HEK293T (cell line): Measurements from ENCODE around the gene TRPM2.

Source experiments
- CTCF ChIA-PET: fragments of 350-600 bp; formaldehyde crosslinking; extraction: SDS; loops from one replicate; lab custom pipeline; 2021; ENCODE audit warnings: antibody characterized with exemption, inconsistent platforms; lab: Yijun Ruan, JAX
- POLR2A ChIA-PET: fragments of 350-600 bp; formaldehyde crosslinking; extraction: SDS; loops from one replicate; lab custom pipeline; 2020; ENCODE audit warnings: antibody characterized with exemption, inconsistent platforms; lab: Yijun Ruan, JAX
- DNase-seq: peaks from one replicate; pipeline ENCODE4 v3.0.0; 2012; ENCODE audit warnings: mixed read lengths; ENCODE audit errors: extremely low spot score
- ARNT ChIP-seq: fragments of 450-650 bp; IDR thresholded peaks from 2 replicates; pipeline ENCODE4 v1.6.1; 2017; ENCODE audit warnings: mild to moderate bottlenecking
- BHLHE40 ChIP-seq: fragments of 450-650 bp; IDR thresholded peaks from 2 replicates; pipeline ENCODE4 v1.6.1; 2016; ENCODE audit warnings: mild to moderate bottlenecking, moderate library complexity, borderline replicate concordance
- CTBP1 ChIP-seq: fragments of 450-650 bp; IDR thresholded peaks from 2 replicates; pipeline ENCODE4 v1.6.1; 2016; ENCODE audit warnings: borderline replicate concordance
- ELF4 ChIP-seq: fragments of 450-650 bp; IDR thresholded peaks from 2 replicates; pipeline ENCODE4 v1.6.1; 2017; ENCODE audit warnings: antibody characterized with exemption
- FOXA1 ChIP-seq: fragments of 450-650 bp; IDR thresholded peaks from 2 replicates; pipeline ENCODE4 v1.6.1; 2016; ENCODE audit warnings: mild to moderate bottlenecking
- FOXK2 ChIP-seq: fragments of 450-650 bp; IDR thresholded peaks from 2 replicates; pipeline ENCODE4 v1.6.1; 2016; ENCODE audit warnings: mild to moderate bottlenecking
- FOXM1 ChIP-seq: fragments of 450-650 bp; IDR thresholded peaks from 2 replicates; pipeline ENCODE4 v1.6.1; 2017; ENCODE audit warnings: mild to moderate bottlenecking, borderline replicate concordance
- HDGF ChIP-seq: fragments of 450-650 bp; IDR thresholded peaks from 2 replicates; pipeline ENCODE4 v1.6.1; 2017; ENCODE audit warnings: antibody characterized with exemption, borderline replicate concordance
- L3MBTL2 ChIP-seq: fragments of 450-650 bp; conservative IDR thresholded peaks from 2 replicates; pipeline ENCODE4 v1.6.1; 2016; ENCODE audit warnings: mild to moderate bottlenecking
- LEF1 ChIP-seq: fragments of 450-650 bp; IDR thresholded peaks from 2 replicates; pipeline ENCODE4 v1.6.1; 2017; ENCODE audit warnings: mild to moderate bottlenecking, borderline replicate concordance
- NFRKB ChIP-seq: fragments of 450-650 bp; IDR thresholded peaks from 2 replicates; pipeline ENCODE4 v1.6.1; 2016; ENCODE audit warnings: mild to moderate bottlenecking, moderate library complexity
- SP1 ChIP-seq: fragments of 450-650 bp; IDR thresholded peaks from 2 replicates; pipeline ENCODE4 v1.6.1; 2017
- SUZ12 ChIP-seq: fragments of 450-650 bp; IDR thresholded peaks from 2 replicates; pipeline ENCODE4 v1.6.1; 2016; ENCODE audit warnings: mild to moderate bottlenecking
- TARDBP ChIP-seq: fragments of 450-650 bp; IDR thresholded peaks from 2 replicates; pipeline ENCODE4 v1.6.1; 2016
- ZNF384 ChIP-seq: fragments of 450-650 bp; IDR thresholded peaks from 2 replicates; pipeline ENCODE4 v1.6.1; 2016
- TF ChIP-seq, protein P1 (sequence below): fragments of 450-650 bp; IDR thresholded peaks from 2 replicates; pipeline ENCODE4 v1.6.1; 2016

The TRPM2 gene

DNA sequence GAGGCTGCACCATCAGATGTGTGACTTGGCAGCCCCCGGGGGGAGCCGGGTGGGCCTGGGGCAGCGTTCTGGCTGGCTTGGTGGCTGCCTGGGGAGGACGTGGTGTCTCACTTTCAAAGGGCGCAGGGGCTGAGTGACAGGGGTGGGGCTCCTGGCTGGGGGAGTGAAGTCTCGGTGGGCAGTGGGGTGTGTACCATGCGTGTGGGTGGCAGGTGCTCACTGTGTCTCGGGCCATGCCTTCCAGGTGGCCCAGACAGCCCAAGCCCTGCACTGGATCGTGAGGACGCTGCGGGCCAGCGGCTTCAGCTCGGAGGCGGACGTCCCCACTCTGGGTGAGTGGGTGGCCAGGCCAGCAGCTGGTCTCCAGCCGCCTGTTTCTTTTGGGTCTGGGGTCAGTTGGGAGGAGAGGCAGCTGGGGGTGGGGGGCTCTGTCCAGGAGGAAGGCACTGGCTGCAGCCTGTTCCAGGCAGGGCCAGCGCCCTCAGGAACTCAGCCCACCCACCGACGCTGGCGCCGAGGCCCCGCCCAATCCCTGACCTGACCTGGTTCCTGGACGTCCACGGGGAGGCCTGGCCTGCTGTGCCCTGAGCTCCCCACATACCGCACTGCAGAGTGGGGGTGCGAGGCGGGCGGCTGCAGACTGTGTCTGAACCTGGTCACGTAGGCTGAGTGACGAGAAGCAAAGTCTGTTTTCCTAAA, 71.3 kb downstream of the TRPM2 start:
- ChIA-PET POLR2A (no interaction called here), CTCF (no interaction called here)
- TF ChIP-seq TARDBP = no peak
- TF ChIP-seq NFRKB = no peak
- DNase-seq = no peak

DNA sequence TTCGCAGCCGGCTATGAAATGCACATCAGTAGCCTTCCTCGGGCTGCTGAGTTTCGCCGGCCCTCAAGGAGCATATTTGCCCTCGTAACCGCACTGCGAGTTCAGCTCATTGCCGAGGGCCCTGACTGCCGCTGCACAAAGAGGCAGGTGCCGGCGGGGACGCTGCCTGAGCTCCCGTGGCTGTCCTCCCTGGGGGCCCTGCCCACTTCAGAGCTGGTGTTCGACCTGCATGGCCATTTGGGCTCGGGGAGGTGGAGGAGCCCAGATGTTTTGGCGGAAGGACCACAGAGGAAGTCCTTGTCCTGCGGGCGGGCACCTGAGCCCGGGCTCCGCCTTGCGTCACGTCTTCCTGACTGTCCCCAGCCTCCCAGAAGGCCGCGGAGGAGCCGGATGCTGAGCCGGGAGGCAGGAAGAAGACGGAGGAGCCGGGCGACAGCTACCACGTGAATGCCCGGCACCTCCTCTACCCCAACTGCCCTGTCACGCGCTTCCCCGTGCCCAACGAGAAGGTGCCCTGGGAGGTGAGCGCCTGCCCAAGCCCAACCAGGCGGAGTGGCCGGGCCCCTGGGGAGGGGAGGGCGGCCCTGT, 72.0 kb downstream of the TRPM2 start:
- DNase-seq = no peak
- CTCF ChIA-PET = no interaction called here
- POLR2A ChIA-PET = no interaction called here
- TF ChIP-seq LEF1 (no peak), ZNF384 (no peak), TARDBP (no peak), CTBP1 (no peak), NFRKB (no peak)

DNA sequence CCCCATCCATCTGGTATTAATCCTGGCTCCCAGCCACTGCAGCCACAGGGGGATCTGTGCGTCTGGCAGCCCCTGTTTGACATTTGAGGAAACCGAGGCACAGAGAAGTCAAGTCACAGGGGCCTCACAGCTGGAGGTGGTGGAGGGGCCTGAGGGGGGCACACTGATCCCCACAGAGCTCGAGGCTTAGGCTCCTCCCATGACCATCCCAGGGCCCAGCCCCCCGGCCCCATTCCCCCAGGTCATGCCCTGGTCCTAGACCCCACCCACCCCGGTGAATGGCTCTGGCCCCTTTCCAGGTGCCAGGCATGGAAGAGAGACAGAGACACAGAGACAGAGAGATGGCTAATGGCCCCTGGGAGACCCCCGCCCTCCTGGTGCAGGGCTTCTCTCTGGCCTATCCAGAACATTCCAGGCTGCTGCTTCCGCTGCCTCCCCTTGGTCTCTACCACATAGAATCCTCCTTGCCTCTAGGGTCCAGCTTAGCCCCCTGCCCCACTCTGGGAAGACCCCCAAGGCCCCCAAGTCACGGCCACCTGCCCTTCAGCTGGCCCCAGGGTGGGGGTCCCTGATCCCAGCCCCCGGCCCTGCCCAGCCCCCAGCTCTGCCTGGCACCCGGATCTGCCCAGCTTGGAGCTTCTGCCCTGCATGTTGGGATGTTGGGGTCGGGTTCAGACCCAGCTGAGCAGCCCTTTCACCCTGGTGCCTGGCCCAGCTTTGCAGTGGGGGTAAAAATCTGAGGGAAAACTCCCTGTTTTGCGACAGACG, 72.7 kb downstream of the TRPM2 start:
- ChIA-PET CTCF (no interaction called here), POLR2A (no interaction called here)
- TF ChIP-seq ELF4 (no peak), LEF1 (no peak), FOXA1 (no peak), NFRKB (no peak), HDGF (no peak), SUZ12 (no peak)
- TF ChIP-seq, protein P1, sequence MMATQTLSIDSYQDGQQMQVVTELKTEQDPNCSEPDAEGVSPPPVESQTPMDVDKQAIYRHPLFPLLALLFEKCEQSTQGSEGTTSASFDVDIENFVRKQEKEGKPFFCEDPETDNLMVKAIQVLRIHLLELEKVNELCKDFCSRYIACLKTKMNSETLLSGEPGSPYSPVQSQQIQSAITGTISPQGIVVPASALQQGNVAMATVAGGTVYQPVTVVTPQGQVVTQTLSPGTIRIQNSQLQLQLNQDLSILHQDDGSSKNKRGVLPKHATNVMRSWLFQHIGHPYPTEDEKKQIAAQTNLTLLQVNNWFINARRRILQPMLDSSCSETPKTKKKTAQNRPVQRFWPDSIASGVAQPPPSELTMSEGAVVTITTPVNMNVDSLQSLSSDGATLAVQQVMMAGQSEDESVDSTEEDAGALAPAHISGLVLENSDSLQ = no peak
- no peak for DNase-seq

DNA sequence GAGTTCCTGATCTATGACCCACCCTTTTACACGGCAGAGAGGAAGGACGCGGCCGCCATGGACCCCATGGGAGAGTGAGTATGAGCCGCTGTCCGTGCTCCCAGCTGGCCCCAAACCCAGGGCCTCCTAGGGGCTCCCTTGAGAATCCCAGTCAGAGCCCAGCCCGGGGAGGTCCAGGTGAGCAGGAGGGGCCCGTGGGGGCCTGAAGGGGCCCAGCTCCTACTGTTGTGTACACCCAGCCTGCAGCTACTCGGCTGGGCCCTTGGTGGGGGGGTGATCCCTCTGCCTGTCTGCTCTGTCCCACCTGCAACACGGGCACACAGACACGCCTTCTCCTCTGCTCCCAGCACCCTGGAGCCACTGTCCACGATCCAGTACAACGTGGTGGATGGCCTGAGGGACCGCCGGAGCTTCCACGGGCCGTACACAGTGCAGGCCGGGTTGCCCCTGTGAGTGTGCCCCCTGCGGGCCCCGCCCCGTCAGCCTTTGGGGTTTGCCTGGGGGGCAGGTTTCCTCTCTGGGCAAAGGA, 73.3 kb downstream of the TRPM2 start:
- CTCF ChIA-PET = no interaction called here

DNA sequence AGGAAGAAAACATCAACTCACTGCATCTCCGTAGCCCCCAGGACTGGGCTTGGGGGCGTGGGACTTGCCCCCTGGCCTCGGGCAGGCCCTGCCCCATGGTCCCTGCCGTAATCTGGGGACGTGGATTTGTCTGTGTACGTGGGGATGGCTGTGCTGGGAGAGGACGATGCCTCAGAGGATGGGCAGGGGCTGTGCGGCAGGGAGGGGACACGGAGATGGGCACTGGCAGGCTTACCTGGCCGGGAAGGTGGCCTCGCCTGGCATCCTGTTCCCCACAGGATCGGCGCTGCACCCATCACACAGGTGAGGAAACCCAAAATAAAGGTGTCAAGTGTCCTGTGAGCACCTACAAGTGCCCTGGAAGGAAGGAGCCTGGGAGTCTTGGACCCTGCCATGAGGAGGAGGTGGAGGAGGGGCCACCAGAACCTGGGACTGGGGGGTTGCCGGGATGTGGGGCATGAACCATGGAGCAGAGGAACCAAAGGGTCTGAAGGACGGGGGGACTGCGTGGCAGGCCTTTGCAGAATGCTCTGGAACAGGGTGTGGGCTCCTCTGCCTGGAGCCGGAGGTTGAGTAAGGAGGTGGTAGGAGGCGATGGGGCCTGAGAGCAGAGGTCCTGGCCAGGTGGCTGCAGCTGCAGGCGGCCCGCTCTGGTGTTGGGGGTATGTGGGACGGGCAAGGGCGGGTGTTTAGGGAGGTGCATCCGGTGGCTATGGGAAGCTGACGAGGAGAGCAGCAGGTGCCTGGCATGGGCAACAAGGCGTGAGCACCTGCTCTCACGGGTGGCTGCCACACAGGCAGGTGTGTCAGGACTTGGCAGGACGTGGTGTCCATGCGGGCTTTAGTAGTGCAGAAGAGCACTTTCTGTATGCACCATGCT, 74.1 kb downstream of the TRPM2 start:
- POLR2A ChIA-PET = no interaction called here
- CTCF ChIA-PET = no interaction called here
- TF ChIP-seq SUZ12 = no peak
- no peak for TF ChIP-seq ZNF384
- no peak for TF ChIP-seq SP1
- TF ChIP-seq, protein P1 = no peak
- no peak for TF ChIP-seq BHLHE40
- TF ChIP-seq FOXA1 = no peak
- no peak for TF ChIP-seq FOXM1
- no peak for TF ChIP-seq LEF1
- no peak for TF ChIP-seq FOXK2
- TF ChIP-seq ARNT = no peak
- TF ChIP-seq L3MBTL2 = no peak
- TF ChIP-seq TARDBP = no peak
- TF ChIP-seq HDGF = no peak
- TF ChIP-seq ELF4 = no peak
- no peak for TF ChIP-seq NFRKB
- TF ChIP-seq CTBP1 = no peak
- no peak for DNase-seq

More for the DNA sequence above, 73.3 kb downstream of the TRPM2 start:
- no peak for DNase-seq
- no peak for TF ChIP-seq ARNT
- no peak for TF ChIP-seq CTBP1
- TF ChIP-seq HDGF = no peak
- no peak for TF ChIP-seq NFRKB
- no peak for TF ChIP-seq SP1
- POLR2A ChIA-PET = no interaction called here

DNA sequence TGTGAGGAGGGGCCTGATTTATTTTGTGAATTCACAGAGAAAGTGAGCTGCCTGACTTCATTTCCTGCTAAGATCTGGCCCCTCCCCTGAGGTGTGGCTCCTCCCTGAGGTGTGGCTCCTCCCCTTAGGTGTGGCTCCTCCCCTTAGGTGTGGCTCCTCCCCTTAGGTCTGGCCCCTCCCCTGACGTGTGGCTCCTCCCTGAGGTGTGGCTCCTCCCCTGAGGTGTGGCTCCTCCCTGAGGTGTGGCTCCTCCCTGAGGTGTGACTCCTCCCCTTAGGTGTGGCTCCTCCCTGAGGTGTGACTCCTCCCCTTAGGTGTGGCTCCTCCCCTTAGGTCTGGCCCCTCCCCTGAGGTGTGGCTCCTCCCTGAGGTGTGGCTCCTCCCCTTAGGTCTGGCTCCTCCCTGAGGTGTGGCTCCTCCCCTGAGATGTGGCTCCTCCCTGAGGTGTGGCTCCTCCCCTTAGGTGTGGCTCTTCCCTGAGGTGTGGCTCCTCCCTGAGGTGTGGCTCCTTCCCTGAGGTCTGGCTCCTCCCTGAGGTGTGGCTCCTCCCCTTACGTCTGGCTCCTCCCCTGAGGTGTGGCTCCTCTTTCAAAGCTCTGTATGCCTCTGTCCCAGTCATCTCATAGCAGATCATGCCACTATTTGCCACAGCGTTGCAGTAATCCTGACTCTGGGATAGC, 75.0 kb downstream of the TRPM2 start:
- ChIA-PET POLR2A (no interaction called here), CTCF (no interaction called here)
- DNase-seq = peak; percentile 64
- TF ChIP-seq, protein P1 = no peak
- no peak for TF ChIP-seq CTBP1
- TF ChIP-seq BHLHE40 = no peak
- TF ChIP-seq LEF1 = no peak
- TF ChIP-seq FOXA1 = no peak
- no peak for TF ChIP-seq NFRKB
- TF ChIP-seq SUZ12 = no peak
- TF ChIP-seq ELF4 = no peak
- TF ChIP-seq ARNT = no peak
- TF ChIP-seq TARDBP = no peak
- TF ChIP-seq HDGF = no peak
- TF ChIP-seq ZNF384 = no peak
- TF ChIP-seq SP1 = no peak
